ENCODE results near the gene MBNL3.
"Not testable (repeated sequence)": the region's sequence is repeated elsewhere in the genome, so short reads cannot be mapped to it uniquely, and the experiment has no call there.

The MBNL3 gene

DNA sequence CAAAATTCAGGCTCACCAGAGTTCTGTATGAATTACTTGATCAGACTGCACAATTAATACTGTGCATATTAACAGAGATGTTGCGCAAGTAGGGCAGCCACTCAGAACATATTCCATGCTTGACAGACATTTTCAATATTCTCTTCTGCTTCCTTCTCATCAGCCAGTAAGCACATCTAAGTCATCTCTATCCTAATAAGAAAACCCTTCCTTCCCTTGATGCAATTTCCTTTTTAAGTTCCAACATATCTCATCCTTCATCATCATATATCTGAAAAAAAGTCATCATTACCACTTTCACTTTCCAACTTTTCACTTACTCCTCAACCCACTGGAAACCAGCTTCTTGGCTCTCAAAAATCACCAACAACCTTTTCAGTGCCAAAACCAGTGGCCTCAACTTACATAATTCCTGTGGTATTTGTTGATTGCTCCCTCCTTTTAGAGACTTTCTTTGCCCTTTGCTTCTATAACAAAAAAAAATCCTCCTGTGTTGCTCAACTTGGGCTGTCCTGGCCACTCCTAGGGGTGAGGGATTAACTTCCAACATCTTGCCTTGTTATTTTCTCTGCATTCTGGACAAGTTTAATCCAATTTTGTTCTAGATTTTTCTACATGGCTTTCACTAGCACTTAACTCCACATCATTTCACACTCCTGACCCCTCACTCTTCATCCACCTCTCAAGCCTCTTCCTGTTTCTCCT, 14.1 kb downstream of the MBNL3 start:
- no peak for DNase-seq

DNA sequence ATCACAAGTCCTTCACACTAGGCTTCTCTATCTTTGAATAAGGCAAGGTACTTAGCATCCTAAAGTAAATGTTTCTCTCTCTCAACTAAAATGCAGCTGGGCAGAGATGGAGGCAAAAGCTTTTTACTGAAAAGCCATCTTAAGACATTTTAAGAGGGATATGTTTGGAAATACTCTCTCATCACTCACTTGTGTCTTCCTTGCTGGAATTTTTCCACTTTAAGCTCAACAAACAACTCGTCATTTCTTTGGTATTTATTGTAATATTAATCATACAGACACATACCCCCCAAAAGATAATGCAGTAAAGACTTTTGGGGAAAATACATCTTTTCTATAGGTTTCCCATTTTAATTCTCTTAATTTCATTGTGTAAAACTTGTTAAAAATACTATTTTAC, 16.4 kb downstream of the MBNL3 start:
- no peak for DNase-seq

DNA sequence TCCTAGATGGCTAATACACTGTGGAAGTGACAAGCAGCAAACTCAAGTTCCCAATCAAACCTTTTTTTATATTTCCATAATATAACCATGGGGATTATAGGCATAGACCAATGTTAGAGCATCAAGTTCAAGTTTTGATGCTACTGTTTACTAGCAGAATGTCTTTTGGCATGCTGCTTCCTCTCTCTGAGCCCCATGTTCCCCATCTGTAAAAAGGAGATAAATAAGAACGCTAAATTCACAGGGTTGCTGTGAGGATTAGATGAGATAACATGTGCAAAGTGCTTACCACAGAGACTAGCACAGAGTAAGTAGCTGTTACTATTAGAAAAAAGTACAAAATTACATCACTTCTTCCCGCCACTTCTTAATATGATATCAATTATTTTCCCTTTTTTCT, 18.0 kb downstream of the MBNL3 start:
- DNase-seq, result no peak

DNA sequence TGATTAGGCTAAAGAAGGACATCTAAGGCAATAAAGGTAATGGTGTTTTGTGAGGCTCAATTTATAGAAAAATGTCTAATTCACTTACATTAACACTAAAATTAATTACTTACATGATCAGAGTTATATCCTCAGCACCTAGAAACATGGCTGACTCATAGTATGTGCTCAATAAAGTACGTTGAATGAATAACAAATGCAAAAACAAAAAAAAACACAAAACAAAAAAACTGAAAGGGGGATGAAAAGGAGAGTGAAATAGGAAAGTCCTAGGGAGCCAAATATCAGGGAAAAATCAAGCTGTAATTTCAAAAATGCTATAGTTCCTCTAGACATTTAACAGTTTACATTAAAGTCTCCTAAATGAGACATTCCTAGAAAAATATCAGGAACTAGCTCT, 18.7 kb downstream of the MBNL3 start:
- no peak for DNase-seq

DNA sequence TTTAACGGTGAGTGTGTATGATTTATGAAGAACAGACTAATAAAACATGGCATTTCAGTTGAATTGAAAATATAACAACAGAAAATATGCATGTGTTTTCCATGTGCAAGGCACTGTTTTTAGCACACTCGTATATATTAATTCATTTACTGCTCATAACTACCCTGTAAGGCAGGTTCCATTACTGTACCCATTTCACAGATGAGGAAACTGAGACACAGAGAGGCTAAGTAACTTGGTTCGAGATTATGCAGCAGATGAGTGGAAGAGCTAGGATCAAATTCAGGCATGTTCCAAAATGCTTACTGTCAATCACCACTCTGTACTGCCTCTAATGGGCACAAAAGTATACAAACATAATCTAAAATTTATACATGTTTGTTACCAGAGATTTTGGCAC, 20.4 kb downstream of the MBNL3 start:
- DNase-seq, result no peak

DNA sequence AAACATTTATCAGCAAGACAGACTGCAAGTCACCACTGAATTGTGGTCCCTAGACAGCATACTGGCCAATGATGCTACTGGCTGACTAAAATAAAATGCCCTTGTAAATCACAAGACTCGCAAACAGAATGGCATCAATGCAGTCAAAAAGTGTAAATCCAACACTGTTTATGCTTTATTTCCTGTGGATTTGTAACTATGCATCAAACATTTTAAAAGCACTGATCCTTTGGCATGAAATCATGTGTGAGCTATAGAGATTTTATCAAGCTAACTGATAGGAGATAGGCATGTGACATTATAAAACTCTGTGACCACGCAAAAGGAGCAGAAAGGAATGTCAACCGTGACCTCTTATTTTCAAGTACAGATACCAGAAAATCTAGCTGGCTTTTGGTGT, 20.8 kb downstream of the MBNL3 start:
- DNase-seq, result no peak

DNA sequence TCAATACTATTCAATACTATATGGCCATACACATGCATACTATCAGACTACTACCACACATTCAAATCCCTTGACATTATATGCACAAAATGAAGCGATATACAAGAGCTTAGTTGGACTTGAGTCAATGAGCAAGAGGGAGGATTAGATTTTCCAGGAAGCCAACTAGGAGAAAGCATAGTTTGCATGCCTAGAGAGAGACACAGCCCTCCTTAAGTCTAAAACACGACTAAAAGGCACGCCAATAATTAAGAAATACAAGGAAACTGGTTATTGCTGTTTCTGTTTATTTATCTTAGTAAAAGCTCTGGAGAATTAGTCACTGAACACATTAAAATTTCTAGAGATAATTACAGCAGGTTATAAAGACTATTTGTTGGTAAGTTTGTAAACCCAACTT, 21.8 kb downstream of the MBNL3 start:
- no peak for DNase-seq

DNA sequence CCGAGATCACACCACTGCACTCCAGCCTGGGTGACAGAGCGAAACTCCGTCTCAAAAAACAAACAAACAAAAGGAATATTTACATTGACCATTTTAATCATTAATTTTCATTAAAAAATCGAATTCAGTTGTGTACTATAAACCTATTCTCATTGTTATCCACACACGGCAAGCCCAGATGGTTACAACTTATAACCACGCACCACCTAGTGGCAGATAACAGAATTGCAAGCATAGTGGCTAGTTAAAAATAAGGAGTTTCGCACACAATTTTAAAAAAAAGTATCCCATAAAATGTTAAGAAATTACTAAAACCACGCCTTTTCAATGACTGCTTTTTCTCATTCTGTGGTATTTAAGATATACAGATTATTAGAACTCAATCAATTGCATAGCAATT, 25.4 kb downstream of the MBNL3 start:
- DNase-seq, result no peak

DNA sequence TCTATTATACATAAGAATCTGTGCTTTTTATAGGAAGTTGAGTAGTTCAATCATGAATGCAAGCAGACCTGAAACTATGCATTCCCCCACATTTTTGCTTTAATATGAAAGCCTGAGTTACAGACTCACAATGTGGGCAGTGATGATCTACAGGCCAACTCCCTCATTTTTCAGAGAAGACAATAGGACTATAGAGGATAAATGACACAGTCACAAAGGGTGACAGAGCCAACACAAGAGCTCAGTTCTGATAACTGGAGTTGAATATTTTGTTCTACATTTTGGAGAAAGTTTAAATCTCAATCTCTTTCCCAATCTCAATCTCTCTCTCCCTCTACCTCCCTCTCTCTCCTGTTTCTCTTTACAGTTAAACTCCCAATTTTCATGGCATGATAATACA, 27.0 kb downstream of the MBNL3 start:
- no peak for DNase-seq

DNA sequence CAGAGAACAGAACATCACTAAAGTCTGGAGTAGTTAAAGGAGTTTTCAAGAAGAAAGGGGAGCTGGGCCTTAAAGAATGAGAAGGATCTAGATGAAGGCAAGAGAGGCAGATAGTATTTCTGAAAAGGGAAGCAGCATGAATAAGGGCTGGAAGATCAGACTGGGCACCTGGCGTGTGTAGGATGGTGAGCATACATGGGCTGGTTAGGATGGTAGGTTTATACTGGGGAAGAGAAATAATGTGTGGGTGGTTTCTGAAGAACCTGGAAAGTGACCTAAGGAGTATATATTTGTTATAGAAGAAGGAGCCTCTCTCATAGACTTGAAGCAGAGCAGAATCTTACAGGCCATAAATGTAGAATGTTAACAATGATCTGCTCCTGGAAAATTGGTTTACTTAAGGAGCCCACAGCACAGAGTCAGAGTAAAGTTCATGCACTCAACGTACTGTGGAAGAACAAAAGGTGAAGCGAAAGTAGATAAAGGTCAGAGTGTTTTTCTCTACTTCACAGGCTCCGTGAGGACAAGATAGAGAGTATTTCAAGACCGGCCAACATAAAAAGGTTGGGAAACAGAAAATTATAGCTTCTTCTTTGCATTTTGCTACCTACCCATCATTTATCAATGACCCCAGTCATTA, 35.8 kb downstream of the MBNL3 start:
- no peak for DNase-seq

DNA sequence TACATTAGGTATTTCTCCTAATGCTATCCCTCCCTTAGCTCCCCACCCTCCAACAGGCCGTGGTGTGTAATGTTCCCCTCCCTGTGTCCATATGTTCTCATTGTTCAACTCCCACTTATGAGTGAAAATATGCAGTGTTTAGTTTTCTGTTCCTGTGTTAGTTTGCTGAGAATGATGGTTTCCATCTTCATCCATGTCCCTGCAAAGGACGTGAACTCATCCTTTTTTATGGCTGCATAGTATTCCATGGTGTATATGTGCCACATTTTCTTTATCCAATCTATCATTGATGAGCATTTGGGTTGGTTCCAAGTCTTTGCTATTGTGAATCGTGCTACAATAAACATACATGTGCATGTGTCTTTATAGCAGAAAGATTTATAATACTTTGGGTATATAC, 42.9 kb downstream of the MBNL3 start:
- not testable (repeated sequence) for DNase-seq

DNA sequence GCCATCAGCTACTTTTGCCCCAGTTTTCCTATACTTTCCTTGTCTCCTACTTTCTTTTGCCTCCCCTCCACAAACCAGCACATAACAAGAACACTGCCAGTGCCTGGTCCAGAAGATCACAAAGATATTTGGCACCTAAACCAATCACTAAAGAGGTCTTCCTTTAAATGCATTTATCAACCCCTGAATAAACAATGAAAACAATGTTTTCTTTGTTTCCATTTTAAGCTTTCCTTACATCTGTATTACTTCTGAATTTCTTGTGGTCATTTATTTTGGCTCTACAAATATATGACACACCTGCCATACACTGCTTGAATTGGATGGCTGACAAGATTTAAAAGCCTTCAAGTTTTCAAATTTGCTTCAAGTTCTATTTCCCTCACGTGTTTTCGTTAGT, 43.9 kb downstream of the MBNL3 start:
- no peak for DNase-seq

DNA sequence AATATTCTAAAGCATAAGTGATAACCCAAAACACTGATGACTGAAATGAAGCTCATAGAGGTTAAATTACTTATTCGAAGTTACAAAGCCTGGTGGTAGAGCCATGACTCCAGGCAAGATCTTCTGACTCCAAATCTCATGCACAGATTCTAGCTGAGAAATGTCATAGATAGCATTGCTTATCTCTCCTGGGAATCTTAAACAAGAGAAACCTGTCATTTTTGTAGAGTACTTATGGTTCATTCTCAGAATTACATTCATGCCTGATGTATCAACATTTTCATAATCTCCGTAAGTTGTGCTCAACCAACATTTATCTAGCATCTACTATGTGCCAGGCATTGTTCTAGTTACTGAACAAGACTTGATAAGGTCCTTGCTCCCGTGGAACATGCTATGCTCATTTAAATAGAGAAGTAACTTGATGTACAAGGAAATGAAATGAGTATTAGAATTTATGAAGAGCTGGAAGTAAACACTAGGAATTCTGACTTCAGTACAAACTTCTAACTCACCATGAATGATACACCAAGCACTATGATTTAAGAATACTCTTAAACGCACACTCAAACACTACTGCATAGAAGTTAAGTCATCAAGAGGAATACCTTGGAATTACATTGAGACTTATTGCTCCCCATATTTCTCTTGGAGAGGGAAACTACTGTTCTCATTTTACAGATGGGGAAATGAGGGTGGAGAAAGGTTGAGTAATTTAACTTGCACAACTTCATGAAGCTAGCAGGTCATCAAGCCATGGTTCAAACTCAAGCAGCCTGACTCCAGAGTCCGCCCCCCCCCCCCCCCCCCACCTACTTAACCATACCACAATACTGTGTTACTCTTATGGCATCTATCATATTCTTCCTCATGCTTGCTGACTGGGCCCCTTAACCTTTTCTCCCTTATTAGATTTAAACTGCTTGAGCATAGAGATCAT, 45.4 kb downstream of the MBNL3 start:
- DNase-seq, result no peak

DNA sequence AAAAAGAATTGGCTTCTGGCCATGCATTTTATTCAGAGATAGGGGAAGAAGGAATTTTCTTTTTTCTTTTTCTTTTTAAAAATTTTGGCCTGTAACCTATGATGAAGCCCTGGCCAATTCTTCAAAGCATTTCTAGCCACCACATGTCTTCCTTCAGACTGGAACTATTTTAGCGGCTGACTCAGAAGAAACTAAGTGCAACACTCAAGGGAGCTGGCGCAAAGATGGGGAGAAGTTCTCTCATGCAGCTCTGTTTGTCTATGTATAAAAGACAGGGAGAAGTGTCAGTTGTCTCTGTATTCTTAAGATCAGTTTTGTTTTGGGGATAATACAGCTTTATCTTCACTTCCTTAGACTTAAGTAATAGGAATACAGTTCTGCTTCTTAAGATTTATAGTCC, 46.1 kb downstream of the MBNL3 start:
- no peak for DNase-seq

DNA sequence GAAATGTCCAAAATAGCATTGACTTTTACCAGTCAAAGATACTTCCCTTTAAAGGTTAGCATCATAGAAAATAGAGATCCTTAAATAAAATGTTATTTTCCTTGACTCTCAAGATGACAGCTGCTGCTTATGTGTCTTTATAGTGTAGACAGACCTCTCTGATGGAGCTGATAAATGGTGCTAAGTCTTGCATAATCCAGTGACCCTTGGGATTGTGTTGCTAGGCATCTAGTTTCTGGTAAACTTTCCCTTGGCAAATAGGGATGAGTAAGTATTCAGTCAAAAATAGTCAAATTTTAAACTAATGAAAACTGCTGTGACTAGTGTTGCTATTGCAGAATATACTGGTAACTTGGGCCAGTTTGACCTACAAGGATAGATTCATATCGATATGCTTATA, 53.6 kb downstream of the MBNL3 start:
- DNase-seq, result no peak

DNA sequence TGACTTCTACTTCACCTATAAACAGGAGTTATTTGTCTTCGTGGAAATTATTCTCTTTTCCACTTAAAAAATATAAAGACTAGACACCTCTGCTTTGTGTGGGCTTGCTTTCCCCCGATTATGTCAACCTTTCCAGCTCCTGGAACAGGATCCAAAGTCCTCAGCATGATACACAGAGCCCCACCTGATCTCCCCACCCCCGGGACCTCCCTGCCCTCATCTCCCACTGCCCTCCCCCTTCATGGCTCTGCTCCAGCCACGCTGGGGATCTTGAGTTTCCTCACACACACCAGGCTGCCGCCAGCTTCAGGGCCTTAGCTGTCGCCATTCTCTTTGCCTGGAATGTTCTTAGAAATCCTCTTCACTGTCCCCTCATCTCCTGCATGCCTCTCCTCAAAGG, 55.3 kb downstream of the MBNL3 start:
- no peak for DNase-seq

DNA sequence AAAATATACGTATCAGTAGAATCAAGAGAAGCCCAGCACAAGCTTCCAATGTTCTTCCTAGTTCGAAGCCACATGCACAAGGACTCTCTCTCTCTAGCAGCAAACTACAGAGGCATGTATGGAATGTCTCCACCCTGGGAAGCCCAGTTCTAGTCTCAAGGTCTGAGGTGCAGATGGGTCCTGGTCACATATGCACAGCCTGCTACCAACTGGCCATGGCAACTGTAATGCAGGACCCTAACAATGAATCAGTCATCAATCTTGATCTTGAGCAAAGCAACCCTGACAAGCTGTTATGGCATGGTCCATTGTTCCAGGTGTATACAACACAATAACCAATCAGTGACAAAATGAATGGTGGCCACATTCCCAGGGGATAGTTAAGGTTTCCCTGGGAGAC, 55.8 kb downstream of the MBNL3 start:
- no peak for DNase-seq

DNA sequence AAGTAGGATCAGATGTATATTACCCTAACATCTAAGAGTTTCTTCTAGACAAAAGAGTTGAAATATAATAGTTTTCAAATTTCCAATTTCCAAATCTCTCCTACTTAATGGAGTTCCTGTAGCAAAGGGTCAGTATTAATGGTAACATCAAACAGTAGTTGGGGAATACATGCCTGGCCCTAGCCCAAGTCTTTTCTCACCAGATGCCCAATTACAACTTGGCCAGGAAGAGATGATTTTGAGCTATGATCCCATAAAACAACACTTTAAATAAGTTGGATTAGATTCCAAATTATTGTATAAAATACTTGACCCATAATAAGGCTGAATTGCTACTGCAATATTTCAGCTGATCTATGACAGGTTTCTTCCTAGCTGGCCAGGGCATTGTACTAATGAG, 59.9 kb downstream of the MBNL3 start:
- no peak for DNase-seq

DNA sequence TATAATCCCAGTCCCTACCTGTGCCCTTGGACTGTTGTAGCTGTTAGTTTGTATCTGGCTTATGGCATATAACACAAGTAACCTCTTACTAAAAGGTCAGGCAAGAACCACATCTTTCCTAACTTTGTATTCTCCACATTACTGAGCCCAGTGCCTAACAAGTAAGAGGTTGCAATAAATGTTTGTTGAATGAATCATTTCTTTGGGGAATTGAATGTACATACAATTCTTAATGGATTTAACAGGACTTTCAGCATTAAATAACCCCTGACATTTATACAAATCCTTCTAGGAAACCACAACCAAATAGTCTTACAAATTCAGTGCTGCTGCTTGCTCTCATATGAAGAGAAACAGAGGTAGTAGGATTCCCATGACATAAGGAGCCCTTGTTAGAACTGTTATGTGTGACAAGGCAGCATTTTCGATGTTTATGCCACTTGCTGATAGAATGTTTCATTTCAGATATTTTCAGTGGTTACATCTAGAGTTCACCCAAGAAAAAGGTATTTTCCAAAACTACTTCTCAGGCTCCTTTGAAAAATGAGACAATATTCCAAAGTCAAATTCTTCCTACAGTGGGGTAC, 62.0 kb downstream of the MBNL3 start:
- DNase-seq, result no peak

DNA sequence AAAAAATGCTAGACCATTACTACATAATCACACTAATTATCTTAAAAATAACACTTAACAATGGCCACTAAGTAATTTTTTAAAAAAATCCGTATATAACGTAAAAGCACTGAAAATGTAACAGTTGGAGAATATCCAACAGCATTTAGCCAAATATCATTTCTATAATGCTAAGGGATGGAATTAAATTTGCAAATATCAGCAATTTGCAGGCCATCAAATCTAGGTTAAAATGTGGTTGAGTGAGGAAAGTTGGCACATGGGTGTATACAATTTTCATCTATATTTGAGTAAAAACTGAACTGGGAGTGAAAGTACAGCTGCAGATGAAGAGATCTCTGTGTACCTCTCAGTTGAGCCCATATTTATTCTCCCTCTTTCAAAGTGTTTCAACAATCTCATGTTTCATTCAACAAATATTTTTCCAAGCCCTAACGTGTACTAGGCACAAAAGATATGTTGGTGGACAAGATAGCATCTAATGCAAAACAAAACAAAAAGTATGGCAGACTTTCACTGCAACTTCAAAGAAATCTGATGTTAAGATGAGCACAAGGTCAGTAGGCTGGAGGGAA, 63.0 kb downstream of the MBNL3 start:
- no peak for DNase-seq

DNA sequence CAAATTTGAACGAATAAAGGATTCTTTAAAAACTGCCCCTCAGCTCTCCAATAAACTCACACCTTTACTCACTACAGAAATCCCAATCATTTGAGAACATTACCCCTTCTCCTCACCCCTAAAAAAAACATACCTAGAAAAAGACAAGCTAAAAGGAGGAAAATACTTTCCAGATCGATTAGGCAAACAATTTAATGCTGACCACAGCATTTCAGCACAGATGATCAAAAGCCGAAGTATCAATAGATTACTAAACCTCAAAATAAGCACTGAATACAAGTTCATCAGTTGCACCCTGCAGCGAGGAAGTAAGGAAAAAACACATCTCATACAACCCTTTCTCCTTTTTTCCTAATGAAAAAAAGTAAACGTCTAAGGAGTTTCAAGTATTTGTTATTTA, 65.5 kb downstream of the MBNL3 start:
- DNase-seq, result no peak

DNA sequence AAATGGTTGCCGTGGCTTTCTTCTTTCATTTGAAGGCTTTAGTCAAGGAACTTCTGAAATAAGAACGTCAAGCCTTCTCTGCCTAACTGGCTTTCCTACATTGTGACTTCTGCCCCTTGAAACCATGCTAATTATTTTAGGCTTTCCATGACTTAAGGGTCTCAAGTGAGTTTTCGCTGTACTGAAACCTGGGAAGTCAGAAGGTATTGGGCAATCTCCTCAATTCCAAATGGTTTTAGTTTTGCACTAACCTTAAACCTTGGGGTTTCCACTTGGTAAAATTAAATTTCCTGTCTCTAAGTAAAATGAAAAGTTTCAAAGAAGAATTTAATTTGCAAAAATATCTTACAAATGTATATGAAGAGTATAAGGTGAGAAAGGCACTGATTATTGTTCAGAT, 73.8 kb downstream of the MBNL3 start:
- no peak for DNase-seq

DNA sequence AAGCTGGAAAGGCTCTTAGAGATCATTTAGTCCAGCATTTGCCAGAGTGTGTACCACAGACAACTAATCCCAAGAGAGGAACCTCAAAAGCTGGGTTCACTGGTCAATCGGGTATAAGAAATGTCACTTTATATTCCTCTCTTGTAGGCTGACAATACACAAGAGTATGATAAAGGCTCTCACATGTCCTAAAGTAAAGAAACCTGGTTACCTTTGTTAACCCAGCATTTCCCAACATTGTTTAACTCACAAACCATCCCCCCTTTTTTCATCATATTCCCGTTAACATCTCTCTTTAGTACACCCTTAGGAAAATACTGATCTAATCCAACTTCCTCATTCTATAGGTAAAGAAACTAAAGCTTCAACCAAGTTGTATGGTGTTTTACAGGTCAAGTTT, 74.4 kb downstream of the MBNL3 start:
- DNase-seq, result no peak
